ENCODE data around the gene TCF15. TPM values are rescaled to one million over a fixed set of nuclear protein-coding genes. Genes with fewer than 3 reads are reported as not detected.

Gene TCF15
- total and polyA plus RNA-seq, 2 of the 8 experiments (the other 6 are each of a cell fraction or from before 2014, with no cell fraction given), result 3.7 to 6.9 TPM

DNA sequence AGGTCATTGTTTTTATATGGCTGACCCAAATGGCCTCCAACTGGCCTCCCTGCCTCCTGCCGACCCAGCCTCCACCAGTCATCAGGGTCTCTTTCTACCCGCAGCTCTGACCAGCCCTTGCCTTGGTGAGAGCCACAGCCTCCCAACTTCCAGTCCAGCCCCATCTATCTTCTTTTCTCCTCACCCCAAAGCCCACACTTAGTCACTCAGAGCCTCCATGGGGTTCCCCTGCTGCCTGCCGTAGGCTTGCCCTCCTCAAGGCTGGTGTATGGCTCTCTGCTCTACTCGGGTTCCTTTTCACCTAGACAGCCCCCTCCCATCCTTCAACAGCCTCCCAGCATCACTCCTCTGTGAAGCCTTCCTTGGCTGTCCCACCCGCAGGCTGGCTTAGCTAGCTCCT is 18.2 kb downstream of the TCF15 start:
- no peak overlapping the region for H3K23ac ChIP-seq (ENCODE audit: insufficient read length)
- no peak overlapping the region for H3K4ac ChIP-seq (replicated peaks; ENCODE audit: insufficient read length, low read depth, low read length)
- no peak overlapping the region for H2AFZ ChIP-seq (ENCODE audit: low read length)
- H3K36me3 ChIP-seq (ENCODE audit: control insufficient read depth in 2 of 4, insufficient read depth in 4 of 4, low read length in 3 of 4), result no peaks in the 10 kb centered on the region
- no peaks in the 10 kb centered on the region for H4K20me1 ChIP-seq (replicated peaks in 1 of 2; ENCODE audit: control insufficient read depth in 1 of 2, insufficient read depth in 2 of 2, low read length in 2 of 2)
- H3K18ac ChIP-seq (ENCODE audit: extremely low read depth, low read length), result no peak overlapping the region
- H4K8ac ChIP-seq (ENCODE audit: extremely low read depth, insufficient read depth, low read length), result no peak overlapping the region
- no peaks in the 10 kb centered on the region for H3K9me3 ChIP-seq (ENCODE audit: insufficient read depth in 2 of 2, low read depth in 1 of 2, low read length in 1 of 2)
- H3K4me3 ChIP-seq (ENCODE audit: extremely low read depth in 1 of 4, insufficient read depth in 2 of 4, low read depth in 3 of 4, low read length in 4 of 4), result no peak overlapping the region
- peaks cover 0 to 6% (median 0%) of the 10 kb centered on the region in 4 experiments; a peak in 1 of 7 replicates for H3K4me1 ChIP-seq (replicated peaks in 1 of 4; ENCODE audit: control insufficient read depth in 3 of 4, insufficient read depth in 4 of 4, low read length in 3 of 4)
- no peak overlapping the region for H3K14ac ChIP-seq (ENCODE audit: insufficient read length)
- H2BK15ac ChIP-seq (ENCODE audit: low read length), result no peak overlapping the region
- no peaks in the 10 kb centered on the region for H3K79me1 ChIP-seq (ENCODE audit: low read depth, low read length)
- no peaks in the 10 kb centered on the region for H3K27me3 ChIP-seq (replicated peaks in 1 of 4; ENCODE audit: control insufficient read depth in 3 of 4, extremely low read depth in 1 of 4, insufficient read depth in 3 of 4, low read length in 3 of 4)
- DNase-seq (ENCODE audit: low read depth in 1 of 2, low spot score in 2 of 2), result no peak
- no peak overlapping the region for H4K91ac ChIP-seq (replicated peaks; ENCODE audit: insufficient read length, low read length)
- TF ChIP-seq YY1 (IDR thresholded peaks at IDR 0.05; ENCODE audit: low read depth, low read length) (no peak), SUZ12 (IDR thresholded peaks at IDR 0.05; ENCODE audit: low read length) (no peak), CTBP2 (IDR thresholded peaks at IDR 0.05; ENCODE audit: borderline replicate concordance, insufficient read depth, insufficient read length, low read length) (no peak), NANOG (IDR thresholded peaks at IDR 0.05; ENCODE audit: insufficient read depth, low read depth, low read length, poor library complexity, severe bottlenecking) (no peak), RNF2 (IDR thresholded peaks at IDR 0.05; ENCODE audit: borderline replicate concordance, low read depth, low read length, missing control alignments, poor library complexity, severe bottlenecking) (no peak), JUN (IDR thresholded peaks at IDR 0.05; ENCODE audit: low read depth, low read length) (no peak), SAP30 (IDR thresholded peaks at IDR 0.05; ENCODE audit: insufficient read depth, insufficient replicate concordance, low read length) (no peak), TAF1 (IDR thresholded peaks at IDR 0.05; ENCODE audit: low read depth, low read length) (no peak), TAF7 (optimal IDR thresholded peaks at IDR 0.05; ENCODE audit: borderline replicate concordance, low read depth, low read length) (no peak)
- TF ChIP-seq, protein P1, sequence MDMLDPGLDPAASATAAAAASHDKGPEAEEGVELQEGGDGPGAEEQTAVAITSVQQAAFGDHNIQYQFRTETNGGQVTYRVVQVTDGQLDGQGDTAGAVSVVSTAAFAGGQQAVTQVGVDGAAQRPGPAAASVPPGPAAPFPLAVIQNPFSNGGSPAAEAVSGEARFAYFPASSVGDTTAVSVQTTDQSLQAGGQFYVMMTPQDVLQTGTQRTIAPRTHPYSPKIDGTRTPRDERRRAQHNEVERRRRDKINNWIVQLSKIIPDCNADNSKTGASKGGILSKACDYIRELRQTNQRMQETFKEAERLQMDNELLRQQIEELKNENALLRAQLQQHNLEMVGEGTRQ (IDR thresholded peaks at IDR 0.05; ENCODE audit: low read length), result no peak
- H2BK20ac ChIP-seq (ENCODE audit: low read length), result no peak overlapping the region
- H3K9ac ChIP-seq (replicated peaks in 1 of 4; ENCODE audit: extremely low read depth in 1 of 4, low read depth in 3 of 4, low read length in 3 of 4), result no peak overlapping the region
- H3K79me2 ChIP-seq (ENCODE audit: control insufficient read depth in 1 of 2, insufficient read depth in 2 of 2, low read length in 2 of 2), result no peaks in the 10 kb centered on the region
- no peak overlapping the region for H3K56ac ChIP-seq (replicated peaks; ENCODE audit: insufficient read length, low read depth, low read length)
- no peak overlapping the region for H2AK5ac ChIP-seq (ENCODE audit: low read depth, low read length)
- no peak overlapping the region for H2BK5ac ChIP-seq (ENCODE audit: low read depth, low read length)
- H2BK120ac ChIP-seq (replicated peaks; ENCODE audit: low read depth, low read length), result no peak overlapping the region
- ChIA-PET CTCF (ENCODE audit: partially characterized antibody) (interaction anchor here (1.3 kb wide), 1 partner anchor 10 kb away, joined by 5 read pairs; no protein-coding TSS in a partner anchor), POLR2A (ENCODE audit: partially characterized antibody) (interaction anchor here (1.6 kb wide), 1 partner anchor 9 kb away, joined by 3 read pairs; no protein-coding TSS in a partner anchor)
- no peak overlapping the region for H3K27ac ChIP-seq (ENCODE audit: low read depth, low read length)
- 87% methylated on average over 5 of the region's 5 CpGs; no CpG with 5 or more reads in 1 of the 2 experiments for WGBS, 2 experiments (ENCODE audit: extremely low coverage in 1 of 2, insufficient coverage in 1 of 2, insufficient read length in 1 of 2, insufficient replicate concordance in 2 of 2, low coverage in 1 of 2, low lambda C conversion rate in 2 of 2, missing lambda C conversion rate in 1 of 2)
- H3K4me2 ChIP-seq (ENCODE audit: insufficient read depth in 1 of 2, low read depth in 2 of 2, low read length in 2 of 2), result no peak overlapping the region
- H4K5ac ChIP-seq (ENCODE audit: insufficient read length, low read depth, low read length), result no peak overlapping the region
- H3K23me2 ChIP-seq (ENCODE audit: low read depth, low read length), result no peaks in the 10 kb centered on the region
- no peak for FAIRE-seq
- no peak overlapping the region for H2BK12ac ChIP-seq (ENCODE audit: low read depth, low read length)

Data from H1 (cell line).